Activated gamma-delta T cell treated with anti-CD3 and anti-CD28 coated beads, Interleukin-2, amount 50 U/mL, for 16 hours (primary cell): Measurements from ENCODE around the gene MIGA1.
"Not testable (repeated sequence)": the region's sequence is repeated elsewhere in the genome, so short reads cannot be mapped to it uniquely, and the experiment has no call there.

Source experiments
- DNase-seq: peaks from one replicate; pipeline ENCODE4 v3.0.0-alpha.2; 2020; ENCODE audit warnings: low read depth

The MIGA1 gene

GRCh38 chr1:77802026-77802425, 22.6 kb downstream of the MIGA1 start:
- no peak for DNase-seq

- no peak for DNase-seq
Measured at GRCh38 chr1:77803371-77803770, 23.9 kb downstream of the MIGA1 start.

- DNase-seq, result not testable (repeated sequence)
Measured at GRCh38 chr1:77809787-77810462, 30.5 kb downstream of the MIGA1 start.

GRCh38 chr1:77811589-77811988, 32.1 kb downstream of the MIGA1 start:
- not testable (repeated sequence) for DNase-seq

- DNase-seq, result no peak
Measured at GRCh38 chr1:77817368-77818209, 38.1 kb downstream of the MIGA1 start.

GRCh38 chr1:77820121-77820520, 40.7 kb downstream of the MIGA1 start:
- DNase-seq, result no peak

GRCh38 chr1:77824079-77824478, 44.6 kb downstream of the MIGA1 start:
- DNase-seq, result no peak

- DNase-seq, result no peak
Measured at GRCh38 chr1:77824694-77825093, 45.2 kb downstream of the MIGA1 start.

- DNase-seq, result no peak
Measured at GRCh38 chr1:77825131-77825709, 45.8 kb downstream of the MIGA1 start.

- DNase-seq, result not testable (repeated sequence)
Measured at GRCh38 chr1:77826851-77827250, 47.4 kb downstream of the MIGA1 start.

- DNase-seq, result no peak
Measured at GRCh38 chr1:77828098-77828497, 48.6 kb downstream of the MIGA1 start.

GRCh38 chr1:77829851-77830250, 50.4 kb downstream of the MIGA1 start:
- DNase-seq, result no peak

- DNase-seq, result no peak
Measured at GRCh38 chr1:77830946-77831345, 51.5 kb downstream of the MIGA1 start.

- DNase-seq, result no peak
Measured at GRCh38 chr1:77831566-77831965, 52.1 kb downstream of the MIGA1 start.

- DNase-seq, result no peak
Measured at GRCh38 chr1:77831976-77832711, 52.7 kb downstream of the MIGA1 start.

GRCh38 chr1:77832901-77833300, 53.5 kb downstream of the MIGA1 start:
- no peak for DNase-seq

- no peak for DNase-seq
Measured at GRCh38 chr1:77833521-77834100, 54.2 kb downstream of the MIGA1 start.

GRCh38 chr1:77834771-77835334, 55.4 kb downstream of the MIGA1 start:
- DNase-seq, result no peak

GRCh38 chr1:77841574-77841973, 62.1 kb downstream of the MIGA1 start:
- DNase-seq, result no peak

- DNase-seq, result no peak
Measured at GRCh38 chr1:77845951-77846350, 66.5 kb downstream of the MIGA1 start.

GRCh38 chr1:77846966-77847365, 67.5 kb downstream of the MIGA1 start:
- DNase-seq, result no peak

GRCh38 chr1:77847621-77848080, 68.2 kb downstream of the MIGA1 start:
- no peak for DNase-seq
